Mucosa of stomach (tissue), 1 donor: ENCODE measurements around the gene SHROOM1.

Source experiments
- H3K27me3 ChIP-seq: one replicate; pipeline ENCODE4 v1.7.0; 2013; ENCODE audit warnings: mild to moderate bottlenecking, low read length; ENCODE audit not compliant: control insufficient read depth, insufficient read depth
- H3K36me3 ChIP-seq: one replicate; pipeline ENCODE4 v1.7.0; 2013; ENCODE audit warnings: low read length; ENCODE audit not compliant: control insufficient read depth, insufficient read depth
- H3K4me1 ChIP-seq: one replicate; pipeline ENCODE4 v1.7.0; 2013; ENCODE audit warnings: mild to moderate bottlenecking, low read length; ENCODE audit not compliant: control insufficient read depth, insufficient read depth
- H3K4me3 ChIP-seq: one replicate; pipeline ENCODE4 v1.7.0; 2013; ENCODE audit warnings: low read length
- H3K9ac ChIP-seq: one replicate; pipeline ENCODE4 v1.7.0; 2013; ENCODE audit warnings: mild to moderate bottlenecking, low read length, moderate library complexity
- H3K9me3 ChIP-seq: one replicate; pipeline ENCODE4 v1.7.0; 2013; ENCODE audit warnings: mild to moderate bottlenecking, low read length, moderate library complexity; ENCODE audit not compliant: control insufficient read depth
- donor health status: Pancreatic carcinoma.

Gene SHROOM1

GRCh38 chr5:132821350-132821749 lies 9.1 kb downstream of the SHROOM1 start:
- Histone ChIP-seq H3K4me1 (peaks cover 16% of the 10 kb centered on the region), H3K9ac (no peak overlapping the region), H3K27me3 (peaks cover 6% of the 10 kb centered on the region)

GRCh38 chr5:132820162-132820754 lies 10.2 kb downstream of the SHROOM1 start:
- Histone ChIP-seq H3K4me1 (peaks cover 16% of the 10 kb centered on the region), H3K9ac (no peak overlapping the region), H3K9me3 (no peaks in the 10 kb centered on the region), H3K4me3 (no peak overlapping the region), H3K27me3 (peaks cover 6% of the 10 kb centered on the region), H3K36me3 (no peaks in the 10 kb centered on the region)

More at GRCh38 chr5:132821350-132821749, 9.1 kb downstream of the SHROOM1 start:
- H3K4me3 ChIP-seq: no peak overlapping the region
- H3K9me3 ChIP-seq: no peaks in the 10 kb centered on the region
- H3K36me3 ChIP-seq: no peaks in the 10 kb centered on the region

GRCh38 chr5:132819468-132819867 lies 11.0 kb downstream of the SHROOM1 start:
- Histone ChIP-seq H3K36me3 (no peaks in the 10 kb centered on the region), H3K9me3 (no peaks in the 10 kb centered on the region), H3K9ac (no peak overlapping the region), H3K4me3 (no peak overlapping the region), H3K4me1 (peaks cover 16% of the 10 kb centered on the region), H3K27me3 (peaks cover 8% of the 10 kb centered on the region)

- Histone ChIP-seq H3K36me3 (no peaks in the 10 kb centered on the region), H3K27me3 (peaks cover 6% of the 10 kb centered on the region), H3K9me3 (no peaks in the 10 kb centered on the region), H3K4me1 (peaks cover 7% of the 10 kb centered on the region), H3K9ac (no peak overlapping the region), H3K4me3 (no peak overlapping the region)
Measured at GRCh38 chr5:132817011-132817410, 13.4 kb downstream of the SHROOM1 start.

GRCh38 chr5:132816554-132816953 lies 13.9 kb downstream of the SHROOM1 start:
- no peaks in the 10 kb centered on the region for H3K9me3 ChIP-seq
- H3K36me3 ChIP-seq: no peaks in the 10 kb centered on the region
- H3K4me3 ChIP-seq: no peak overlapping the region
- H3K27me3 ChIP-seq: peaks cover 6% of the 10 kb centered on the region
- no peak overlapping the region for H3K9ac ChIP-seq
- H3K4me1 ChIP-seq: peaks cover 7% of the 10 kb centered on the region

- no peak overlapping the region for H3K4me3 ChIP-seq
- no peak overlapping the region for H3K9ac ChIP-seq
- H3K36me3 ChIP-seq: no peaks in the 10 kb centered on the region
- peaks cover 6% of the 10 kb centered on the region for H3K27me3 ChIP-seq
- H3K4me1 ChIP-seq: peaks cover 7% of the 10 kb centered on the region
- no peaks in the 10 kb centered on the region for H3K9me3 ChIP-seq
Measured at GRCh38 chr5:132816083-132816482, 14.4 kb downstream of the SHROOM1 start.

GRCh38 chr5:132815454-132815853 lies 15.0 kb downstream of the SHROOM1 start:
- no peak overlapping the region for H3K9ac ChIP-seq
- H3K4me1 ChIP-seq: peaks cover 7% of the 10 kb centered on the region
- H3K27me3 ChIP-seq: peaks cover 6% of the 10 kb centered on the region
- H3K36me3 ChIP-seq: no peaks in the 10 kb centered on the region
- H3K4me3 ChIP-seq: no peak overlapping the region
- H3K9me3 ChIP-seq: no peaks in the 10 kb centered on the region

- Histone ChIP-seq H3K4me3 (no peak overlapping the region), H3K36me3 (no peaks in the 10 kb centered on the region), H3K9ac (peak overlapping the region; percentile 65), H3K4me1 (peaks cover 2% of the 10 kb centered on the region), H3K9me3 (no peaks in the 10 kb centered on the region), H3K27me3 (peaks cover 6% of the 10 kb centered on the region)
Measured at GRCh38 chr5:132814503-132815294, 15.7 kb downstream of the SHROOM1 start.

GRCh38 chr5:132813599-132814502 lies 16.6 kb downstream of the SHROOM1 start:
- Histone ChIP-seq H3K27me3 (peaks cover 6% of the 10 kb centered on the region), H3K9me3 (no peaks in the 10 kb centered on the region), H3K4me1 (peaks cover 1% of the 10 kb centered on the region), H3K9ac (peak overlapping the region; percentile 65), H3K36me3 (no peaks in the 10 kb centered on the region), H3K4me3 (peak overlapping the region; percentile 46)

- peaks cover 6% of the 10 kb centered on the region for H3K27me3 ChIP-seq
- peak within 1 kb of the TSS; percentile 46 for H3K4me3 ChIP-seq
- peak within 1 kb of the TSS; percentile 65 for H3K9ac ChIP-seq
Measured at GRCh38 chr5:132812781-132813598, 17.5 kb downstream of the SHROOM1 start, which contains the start of gene SOWAHA. TSS of gene SOWAHA (plus strand) at chr5:132813302. CDS start at chr5:132813622, 320 bp downstream.

GRCh38 chr5:132812123-132812765 lies 18.2 kb downstream of the SHROOM1 start:
- no peak overlapping the region for H3K9ac ChIP-seq
- H3K4me1 ChIP-seq: peaks cover 13% of the 10 kb centered on the region
- H3K4me3 ChIP-seq: no peak overlapping the region
- peaks cover 6% of the 10 kb centered on the region for H3K27me3 ChIP-seq
- no peaks in the 10 kb centered on the region for H3K9me3 ChIP-seq
- H3K36me3 ChIP-seq: no peaks in the 10 kb centered on the region

More at GRCh38 chr5:132812781-132813598, 17.5 kb downstream of the SHROOM1 start, which contains the start of gene SOWAHA:
- no peaks in the 10 kb centered on the region for H3K36me3 ChIP-seq
- peaks cover 9% of the 10 kb centered on the region for H3K4me1 ChIP-seq
- no peaks in the 10 kb centered on the region for H3K9me3 ChIP-seq
